Testis (tissue), 2 donors: ENCODE results near the gene ANKS1B.

Experiments used
- CTCF ChIP-seq, 3 experiments: fragments of 450-650 bp in 2 of 3; fragments of 200-600 bp in 1 of 3; sonication (generic) in 1 of 3; IDR thresholded peaks; one replicate each; pipeline ENCODE4 v1.5.1; 2016 to 2019; ENCODE audit warnings: antibody characterized with exemption in 3 of 3, mild to moderate bottlenecking in 2 of 3, moderate library complexity in 1 of 3
- POLR2A ChIP-seq: fragments of 450-650 bp; IDR thresholded peaks from one replicate; pipeline ENCODE4 v1.6.1; 2017; ENCODE audit warnings: antibody characterized with exemption, mild to moderate bottlenecking, moderate library complexity

- TF ChIP-seq POLR2A: no peak
- no peak for TF ChIP-seq CTCF (IDR thresholded peaks at IDR 0.05)
These were observed 6.6 kb downstream of the ANKS1B start for GRCh38 chr12:99978152-99978551.
